Bronchial smooth muscle cell (primary cell): ENCODE measurements around the gene GLE1. TPM values are rescaled to one million over a fixed set of nuclear protein-coding genes. Genes with fewer than 3 reads are reported as not detected.

Experiments
- total RNA-seq: library from RNA; depleted of rRNA; stranded (reverse); fragments of >200 nt; gene quantifications from 2 replicates; pipeline ENCODE4 v1.2.1, GENCODE V29; 2014

Gene GLE1
- total RNA-seq = 17.5 and 19.4 TPM in 2 replicates

GRCh38 chr9:128504485-128505413 is at the start of gene GLE1:
Gene GLE1 (plus strand): TSS chr9:128504719. CDS start chr9:128504806, 87 bp downstream.

GRCh38 chr9:128455849-128456612 is 48.5 kb upstream of the GLE1 start, which contains the start of gene ODF2:
Gene ODF2 (plus strand): TSS chr9:128456006. CDS start chr9:128456092, 86 bp downstream.

GRCh38 chr9:128552153-128552743 is 47.7 kb downstream of the GLE1 start, which contains the start of gene SPTAN1:
Gene SPTAN1 (plus strand): TSS chr9:128552587. CDS start chr9:128566741, 14,154 bp downstream.

Other genes with a start within 250 kb of the GLE1 start
- 110 and 123 TPM in 2 replicates for gene GOLGA2, start 228.7 kb upstream of the GLE1 start, total RNA-seq
- gene SWI5, start 228.4 kb upstream of the GLE1 start, total RNA-seq = 41.1 and 50.3 TPM in 2 replicates
- gene TRUB2, start 182.3 kb upstream of the GLE1 start, total RNA-seq = 12.2 and 19.2 TPM in 2 replicates
- 13.7 and 14.5 TPM in 2 replicates for gene COQ4, start 181.9 kb upstream of the GLE1 start, total RNA-seq
- 7.7 and 9.3 TPM in 2 replicates for gene SLC27A4, start 164.2 kb upstream of the GLE1 start, total RNA-seq
- 24.7 and 30.2 TPM in 2 replicates for gene URM1, start 133.3 kb upstream of the GLE1 start, total RNA-seq
- gene CERCAM, start 83.9 kb upstream of the GLE1 start, total RNA-seq = 85.4 and 95.0 TPM in 2 replicates
- gene ODF2, start 48.7 kb upstream of the GLE1 start, total RNA-seq = 21.4 and 21.6 TPM in 2 replicates
- 362 and 422 TPM in 2 replicates for gene SPTAN1, start 47.9 kb downstream of the GLE1 start, total RNA-seq
- 27.0 and 31.7 TPM in 2 replicates for gene DYNC2I2, start 152.1 kb downstream of the GLE1 start, total RNA-seq
- gene SET, start 184.5 kb downstream of the GLE1 start, total RNA-seq = 463 and 530 TPM in 2 replicates
- gene PKN3, start 197.8 kb downstream of the GLE1 start, total RNA-seq = 0.34 and 0.79 TPM in 2 replicates
- 23.4 and 28.7 TPM in 2 replicates for gene ZDHHC12, start 219.4 kb downstream of the GLE1 start, total RNA-seq